Lung (tissue), 12 donors: Measurements from ENCODE around the gene TERB2. TPM values are rescaled to one million over a fixed set of nuclear protein-coding genes. Genes with fewer than 3 reads are reported as not detected.
"Not testable (repeated sequence)": the region's sequence is repeated elsewhere in the genome, so short reads cannot be mapped to it uniquely, and the experiment has no call there.

Experiments used
- ATAC-seq: fragments of 200-7000 bp; cut with Tn5 transposase; one replicate; pipeline ENCODE4 v1.9.1; 2020; ENCODE audit warnings: moderate number of reproducible peaks; ENCODE audit not compliant: insufficient read depth, low FRiP score
- DNase-seq, 3 donors: peaks; one replicate each; pipeline ENCODE4 v3.0.0-alpha.2; 2013 to 2017
- H3K27ac ChIP-seq, 2 donors: one replicate each; pipeline ENCODE4 v1.5.1; 2013; ENCODE audit warnings: mild to moderate bottlenecking in 2 of 2, moderate library complexity in 2 of 2, control low read depth in 1 of 2, inconsistent platforms in 1 of 2, low read depth in 1 of 2, low read length in 1 of 2
- H3K27me3 ChIP-seq, 3 donors: one replicate each; pipeline ENCODE4 v1.5.1; 2013; ENCODE audit warnings: low read length in 2 of 3; ENCODE audit not compliant: control insufficient read depth in 3 of 3, insufficient read depth in 3 of 3
- H3K36me3 ChIP-seq, 4 donors: one replicate each; pipeline ENCODE4 v1.5.1; 2013; ENCODE audit warnings: low read length in 4 of 4, mild to moderate bottlenecking in 1 of 4, moderate library complexity in 1 of 4; ENCODE audit not compliant: control insufficient read depth in 4 of 4, insufficient read depth in 4 of 4
- H3K4me1 ChIP-seq, 5 donors: one replicate each; pipeline ENCODE4 v1.5.1; 2013; ENCODE audit warnings: low read length in 5 of 5, mild to moderate bottlenecking in 2 of 5, moderate library complexity in 1 of 5; ENCODE audit not compliant: control insufficient read depth in 5 of 5, insufficient read depth in 5 of 5
- H3K4me3 ChIP-seq: one replicate; pipeline ENCODE4 v1.5.1; 2013; ENCODE audit warnings: mild to moderate bottlenecking, control low read depth, moderate library complexity
- H3K9ac ChIP-seq, 2 donors: one replicate each; pipeline ENCODE4 v1.5.1; 2013; ENCODE audit warnings: low read length in 2 of 2, control low read depth in 1 of 2; ENCODE audit not compliant: insufficient read depth in 1 of 2
- H3K9me3 ChIP-seq, 4 donors: one replicate each; pipeline ENCODE4 v1.5.1; 2013; ENCODE audit warnings: low read length in 3 of 4, mild to moderate bottlenecking in 1 of 4, moderate library complexity in 1 of 4; ENCODE audit not compliant: control insufficient read depth in 4 of 4, insufficient read depth in 3 of 4
- CTCF ChIP-seq: IDR thresholded peaks from 2 replicates; pipeline ENCODE4 v1.5.1; 2012; ENCODE audit warnings: mild to moderate bottlenecking; ENCODE audit errors: control extremely low read depth, extremely low read depth
- WGBS, 2 donors: extraction: QIAGEN DNeasy Blood & Tissue Kit; methylation state at CpG; one replicate each; pipeline ENCODE4 v1.1.7; 2013; 5-methylcytosine and 5-hydroxymethylcytosine counted together
- polyA plus RNA-seq, 2 donors: library from polyadenylated mRNA; stranded (reverse); fragments of 200-250 nt; gene quantifications; one replicate each; pipeline ENCODE4 v1.2.1, GENCODE V29; 2013
- total RNA-seq, 2 donors: library from RNA; depleted of rRNA in 1 of 2; stranded (reverse); fragments of >200 nt in 1 of 2; gene quantifications; one replicate each; pipeline ENCODE4 v1.2.1, GENCODE V29; 2014 to 2021
- donor health status: control.
- donor health status: control.
- donor health status: Bipolar disorder and iron deficiency.
- donor health status: healthy.
- donor health status: DM: yes; HTN: yes; CAD: no.

Gene TERB2
- total and polyA plus RNA-seq, 4 donors = not detected

GRCh38 chr15:44988184-44988869 is 31.8 kb downstream of the TERB2 start:
- not testable (repeated sequence) for H3K4me3 ChIP-seq, DNase-seq, H3K27me3 ChIP-seq, H3K9me3 ChIP-seq, H3K36me3 ChIP-seq, H3K4me1 ChIP-seq, H3K9ac ChIP-seq, H3K27ac ChIP-seq
- ATAC-seq = peak; percentile 27
- WGBS, 2 donors = 73 to 87% methylated on average over 1 of the region's 3 CpGs

DNA sequence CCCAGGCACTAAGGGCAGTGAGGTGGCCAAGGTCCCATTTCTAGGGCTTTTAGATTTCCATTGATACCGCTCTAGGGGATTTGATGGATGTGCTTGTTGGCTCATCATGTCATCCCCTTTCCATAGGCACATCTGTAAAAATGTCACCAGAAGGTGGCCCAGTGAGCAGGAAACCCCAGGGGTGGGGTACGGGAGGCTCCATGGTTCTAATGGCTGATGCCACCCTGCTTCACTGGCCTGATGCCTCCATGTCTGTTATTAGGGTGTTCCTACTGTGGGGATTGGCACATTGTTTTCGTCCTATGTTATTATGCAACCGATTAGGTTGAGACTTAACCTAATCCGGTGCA is 32.4 kb downstream of the TERB2 start:
- not testable (repeated sequence) for H3K27ac ChIP-seq, H3K36me3 ChIP-seq, ATAC-seq, H3K9ac ChIP-seq, H3K4me3 ChIP-seq, DNase-seq, H3K27me3 ChIP-seq, H3K9me3 ChIP-seq, H3K4me1 ChIP-seq
- WGBS, 2 donors = 89 to 90% methylated on average over 3 to 4 of the region's 5 CpGs

- H3K4me3 ChIP-seq, DNase-seq, H3K27ac ChIP-seq, ATAC-seq, H3K36me3 ChIP-seq, H3K9me3 ChIP-seq, H3K4me1 ChIP-seq, H3K9ac ChIP-seq, H3K27me3 ChIP-seq: not testable (repeated sequence)
- 74 to 80% methylated on average over 3 of the region's 3 CpGs for WGBS, 2 donors
These were observed 41.1 kb downstream of the TERB2 start for GRCh38 chr15:44997632-44998031.

DNA sequence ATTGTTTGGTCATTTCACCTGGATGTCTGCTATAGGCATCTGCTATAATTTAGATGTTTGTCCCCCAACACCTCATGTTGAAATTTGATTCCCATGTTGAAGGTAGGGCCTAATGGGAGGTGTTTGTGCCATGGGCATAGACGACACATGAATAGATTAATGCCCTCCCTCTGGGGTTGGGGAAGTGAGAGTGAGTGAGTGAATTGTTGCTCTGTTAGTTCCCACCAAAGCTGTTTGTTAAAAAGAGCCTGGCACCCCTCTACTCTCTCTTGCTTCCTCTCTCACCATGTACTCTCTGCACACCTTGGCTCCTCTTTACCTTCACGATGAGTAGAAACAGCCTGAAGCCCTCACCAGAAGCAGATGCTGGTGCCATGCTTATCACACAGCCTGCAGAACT is 42.6 kb downstream of the TERB2 start:
- ATAC-seq (no peak), DNase-seq (no peak)
- H3K36me3 ChIP-seq = no peaks in the 10 kb centered on the region
- TF ChIP-seq CTCF = no peak
- H3K27ac ChIP-seq = no peak overlapping the region
- no peaks in the 10 kb centered on the region for H3K27me3 ChIP-seq
- WGBS, 2 donors = 69 to 85% methylated on average over 2 of the region's 2 CpGs
- H3K9me3 ChIP-seq = no peaks in the 10 kb centered on the region
- no peak overlapping the region for H3K4me3 ChIP-seq
- H3K9ac ChIP-seq = no peak overlapping the region
- no peaks in the 10 kb centered on the region for H3K4me1 ChIP-seq

DNA sequence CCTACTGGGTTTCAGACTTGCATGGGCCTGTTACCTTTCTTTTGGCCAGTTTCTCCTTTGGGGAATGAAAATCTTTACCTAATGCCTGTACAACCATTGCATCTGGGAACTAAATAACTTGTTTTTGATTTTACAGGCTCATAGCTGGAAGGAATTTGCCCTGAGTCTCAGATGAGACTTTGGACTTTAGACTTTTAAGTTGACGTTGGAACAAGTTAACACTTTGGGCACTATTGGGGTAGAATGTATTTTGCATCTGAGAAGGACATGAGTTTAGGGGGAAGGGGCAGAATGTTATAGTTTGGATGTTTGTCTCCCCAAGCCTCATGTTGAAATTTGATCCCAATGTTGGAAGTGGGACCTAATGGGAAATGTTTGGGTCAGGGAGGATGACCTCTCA is 44.7 kb downstream of the TERB2 start:
- H3K9ac ChIP-seq, H3K27me3 ChIP-seq, H3K27ac ChIP-seq, H3K4me3 ChIP-seq, H3K36me3 ChIP-seq, DNase-seq, H3K4me1 ChIP-seq, ATAC-seq, H3K9me3 ChIP-seq: not testable (repeated sequence)
- WGBS, 2 donors = 84 to 89% methylated on average over 1 of the region's 1 CpG

DNA sequence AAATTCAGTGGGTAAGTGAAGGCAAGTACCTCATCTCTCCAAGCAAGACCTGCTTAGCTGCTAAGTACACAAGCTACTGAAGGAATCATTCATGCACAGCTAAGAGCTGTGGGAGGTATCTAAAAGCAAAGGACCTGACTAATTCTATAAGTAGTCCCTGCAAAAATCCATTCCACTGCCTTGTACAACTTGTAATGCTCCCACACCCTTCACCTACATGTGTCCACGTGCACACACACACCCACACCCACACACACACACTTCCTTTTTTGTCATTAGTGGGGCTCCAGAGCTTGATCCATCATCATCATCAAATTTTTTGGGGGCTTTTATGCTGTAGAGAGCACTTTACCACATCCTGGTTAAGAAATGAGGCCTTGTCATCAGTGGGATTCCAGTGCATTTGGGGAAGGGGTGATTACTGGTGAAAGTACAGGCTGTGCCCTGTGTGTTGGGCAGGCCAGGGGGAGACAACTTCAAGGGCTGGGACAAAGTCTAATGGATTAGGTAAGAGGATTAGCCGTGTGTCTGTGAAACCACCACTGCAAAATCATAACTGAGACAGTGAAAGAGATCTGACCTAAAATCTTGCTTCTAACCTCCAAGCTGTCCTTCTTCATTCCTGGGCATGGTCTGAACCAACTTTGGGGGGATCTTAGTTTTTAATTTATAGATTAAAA is 47.4 kb downstream of the TERB2 start:
- ATAC-seq, H3K4me1 ChIP-seq: not testable (repeated sequence)
- WGBS, 2 donors = 61 to 71% methylated on average over 2 of the region's 2 CpGs

GRCh38 chr15:45004590-45005175 is 48.2 kb downstream of the TERB2 start:
- not testable (repeated sequence) for ATAC-seq, H3K4me1 ChIP-seq, H3K36me3 ChIP-seq, DNase-seq, H3K9ac ChIP-seq, H3K4me3 ChIP-seq, H3K27ac ChIP-seq, H3K9me3 ChIP-seq, H3K27me3 ChIP-seq
- whole genome bisulfite sequencing, 2 donors = 85 to 93% methylated on average over 5 of the region's 5 CpGs

More for the DNA sequence above, 47.4 kb downstream of the TERB2 start:
- H3K27ac ChIP-seq, H3K9me3 ChIP-seq, H3K9ac ChIP-seq, H3K27me3 ChIP-seq, H3K4me3 ChIP-seq, DNase-seq, H3K36me3 ChIP-seq: not testable (repeated sequence)
